HepG2 (cell line): ENCODE data around the gene GORASP2. TPM values are rescaled to one million over a fixed set of nuclear protein-coding genes. Genes with fewer than 3 reads are reported as not detected.

Experiments used
- ELF1 ChIP-seq: sonication (generic); formaldehyde crosslinking; IDR thresholded peaks from 2 replicates; pipeline ENCODE4 v1.4.0; 2020; ENCODE audit warnings: missing genetic modification reagents
- MXD3 ChIP-seq: IDR thresholded peaks from 2 replicates; pipeline ENCODE4 v1.6.1; 2016; ENCODE audit warnings: mild to moderate bottlenecking, missing biosample characterization, missing genetic modification reagents
- NPAS2 ChIP-seq: sonication (generic); formaldehyde crosslinking; IDR thresholded peaks from 2 replicates; pipeline ENCODE4 v1.8.0; 2022; ENCODE audit warnings: mild to moderate bottlenecking, missing genetic modification reagents, borderline replicate concordance
- NR2F6 ChIP-seq, 2 experiments: IDR thresholded peaks; 2 replicates each; pipeline ENCODE4 v1.6.1; 2016; ENCODE audit warnings: antibody characterized with exemption in 1 of 2, mild to moderate bottlenecking in 1 of 2
- RBAK ChIP-seq: sonication (generic); formaldehyde crosslinking; IDR thresholded peaks from 2 replicates; pipeline ENCODE4 v1.5.1; 2020; ENCODE audit warnings: mild to moderate bottlenecking, missing genetic modification reagents
- SIN3B ChIP-seq: fragments of 150-350 bp; IDR thresholded peaks from 2 replicates; pipeline ENCODE4 v1.6.1; 2014; ENCODE audit warnings: low read length
- TEAD2 ChIP-seq: sonication (generic); formaldehyde crosslinking; IDR thresholded peaks from 2 replicates; pipeline ENCODE4 v1.9.0; 2021; ENCODE audit warnings: missing genetic modification reagents
- ZFY ChIP-seq: sonication (generic); formaldehyde crosslinking; IDR thresholded peaks from 2 replicates; pipeline ENCODE4 v1.4.0; 2020; ENCODE audit warnings: missing genetic modification reagents
- ZMYM2 ChIP-seq: sonication (generic); formaldehyde crosslinking; IDR thresholded peaks from 2 replicates; pipeline ENCODE4 v1.8.0; 2022; ENCODE audit warnings: mild to moderate bottlenecking, missing genetic modification reagents
- ZNF138 ChIP-seq: sonication (generic); formaldehyde crosslinking; IDR thresholded peaks from 2 replicates; pipeline ENCODE4 v1.5.0; 2020; ENCODE audit warnings: mild to moderate bottlenecking, low read depth, missing genetic modification reagents
- ZNF274 ChIP-seq: sonication (generic); formaldehyde crosslinking; IDR thresholded peaks from 2 replicates; pipeline ENCODE4 v1.5.1; 2020; ENCODE audit warnings: mild to moderate bottlenecking, missing genetic modification reagents
- ZNF276 ChIP-seq: sonication (generic); formaldehyde crosslinking; IDR thresholded peaks from 2 replicates; pipeline ENCODE4 v1.4.0; 2020; ENCODE audit warnings: mild to moderate bottlenecking, low read depth, missing genetic modification reagents
- ZNF343 ChIP-seq: sonication (generic); formaldehyde crosslinking; IDR thresholded peaks from 2 replicates; pipeline ENCODE4 v1.4.0; 2020; ENCODE audit warnings: mild to moderate bottlenecking, missing genetic modification reagents
- ZNF484 ChIP-seq: sonication (generic); formaldehyde crosslinking; IDR thresholded peaks from 2 replicates; pipeline ENCODE4 v1.5.1; 2020; ENCODE audit warnings: mild to moderate bottlenecking, low read depth, missing genetic modification reagents, borderline replicate concordance
- ZNF616 ChIP-seq: sonication (generic); formaldehyde crosslinking; IDR thresholded peaks from 2 replicates; pipeline ENCODE4 v1.5.0; 2020; ENCODE audit warnings: low read depth, mild to moderate bottlenecking, missing genetic modification reagents
- ZNF773 ChIP-seq: sonication (generic); formaldehyde crosslinking; IDR thresholded peaks from 2 replicates; pipeline ENCODE4 v1.4.0; 2020; ENCODE audit warnings: missing genetic modification reagents, borderline replicate concordance
- polyA plus RNA-seq, 8 experiments: library from polyadenylated mRNA; depleted of rRNA in 3 of 8; stranded (reverse) in 7 of 8; unstranded in 1 of 8; fragments of >200 nt; fragmentation: Illumina TruSeq in 4 of 8; extraction: Trizol in 4 of 8; gene quantifications; 2 replicates each; pipeline versions ENCODE4 v1.2.1 to v1.2.3, GENCODE V29; 2011 to 2016; ENCODE audit warnings: low read depth in 4 of 8, missing spikeins in 1 of 8, mixed read lengths in 1 of 8; ENCODE audit not compliant: insufficient read depth in 1 of 8
- total RNA-seq, 5 experiments: library from RNA; depleted of rRNA; stranded (reverse); fragments of >200 nt; fragmentation: Illumina TruSeq; extraction: Trizol; gene quantifications; 2 replicates each; pipeline ENCODE4 v1.2.3, GENCODE V29; 2016; ENCODE audit warnings: low read depth in 1 of 5

GORASP2 gene
- total and polyA plus RNA-seq, 2 of the 13 experiments (the other 11 are each of a cell fraction or from before 2014, with no cell fraction given), result 103 to 239 TPM

GRCh38 chr2:170973225-170973491, 44.1 kb downstream of the GORASP2 start (continued):
- TF ChIP-seq ZNF138 (CRISPR knock-in tag), result no peak
- peak; percentile 44; the same call in 1 of the 2 replicates for TF ChIP-seq ZMYM2 (CRISPR knock-in tag)
- no peak for TF ChIP-seq ZNF484 (CRISPR knock-in tag)
- TF ChIP-seq ZNF773 (CRISPR knock-in tag), result no peak
- no peak for TF ChIP-seq ZNF276 (CRISPR knock-in tag)
- no peak for TF ChIP-seq MXD3 (CRISPR knock-in tag)
- no peak for TF ChIP-seq NR2F6 (IDR thresholded peaks at IDR 0.05)
- no peak for TF ChIP-seq NR2F6 (CRISPR knock-in tag; IDR thresholded peaks at IDR 0.05)
- no peak for TF ChIP-seq SIN3B
- peak; percentile 48; the same call in 1 of the 2 replicates for TF ChIP-seq NPAS2 (CRISPR knock-in tag)
- TF ChIP-seq ZNF343, result no peak
- no peak for TF ChIP-seq ZFY (CRISPR knock-in tag)
- no peak for TF ChIP-seq RBAK (CRISPR knock-in tag)
- TF ChIP-seq ZNF274 (CRISPR knock-in tag), result peak; percentile 5; the same call in 1 of the 2 replicates
- no peak for TF ChIP-seq ZNF616 (CRISPR knock-in tag)
- TF ChIP-seq ELF1 (CRISPR knock-in tag), result 0 out of 2 replicates have a peak, but pooled peaks have one; percentile 46
- TF ChIP-seq TEAD2 (CRISPR knock-in tag), result no peak
